Midbrain (tissue), 1 donor: ENCODE measurements around the gene HYCC1.
"Not testable (repeated sequence)": the region's sequence is repeated elsewhere in the genome, so short reads cannot be mapped to it uniquely, and the experiment has no call there.

Experiments used
- DNase-seq: peaks from one replicate; lab custom pipeline; 2025; lab: John Stamatoyannopoulos, UW

Gene HYCC1

DNA sequence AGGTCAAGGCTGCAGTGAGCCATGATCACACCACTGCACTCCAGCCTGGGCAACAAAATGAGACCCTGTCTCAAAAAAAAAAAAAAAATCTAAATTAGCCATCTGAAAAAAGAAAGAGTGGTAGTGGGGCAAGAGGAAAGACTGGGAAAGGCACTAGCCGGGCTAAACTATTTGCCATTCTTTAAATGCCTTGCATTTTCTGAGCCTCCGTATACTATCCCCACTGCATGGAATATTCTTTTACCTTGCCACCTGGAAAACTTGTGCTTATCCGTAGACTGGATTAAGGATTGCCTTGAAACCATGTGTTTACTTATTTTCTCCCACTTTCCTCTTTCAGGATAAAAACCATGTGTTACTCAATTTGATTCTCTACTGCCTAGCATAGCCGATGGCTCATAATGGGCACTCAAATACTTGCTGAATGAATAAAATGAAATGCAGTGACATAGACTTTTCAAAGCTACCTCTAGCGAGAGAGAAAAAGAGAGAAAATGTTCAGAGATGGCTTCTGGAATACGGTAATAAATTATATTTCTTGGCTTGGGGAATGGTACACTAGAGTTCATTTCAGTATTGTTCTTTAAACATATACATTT lies 30.6 kb downstream of the HYCC1 start:
- no peak for DNase-seq

DNA sequence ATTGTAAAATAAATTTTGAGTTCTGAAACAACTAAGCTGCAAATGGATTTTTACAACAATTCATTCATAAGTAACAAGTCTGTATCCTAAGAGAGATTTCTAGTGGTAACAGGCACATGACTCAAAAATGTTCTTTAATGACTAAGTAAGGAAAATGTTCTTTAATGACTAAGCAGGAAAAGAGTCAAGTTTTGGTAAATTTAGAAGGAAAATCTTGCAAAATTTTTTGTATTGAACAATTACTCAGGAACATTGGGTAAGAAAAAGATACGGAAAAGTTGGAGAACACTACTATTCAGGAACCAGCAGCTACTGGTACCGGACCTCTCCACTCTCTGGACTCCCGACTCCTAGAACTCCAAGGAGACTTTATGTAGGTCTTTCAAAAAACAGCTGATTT lies 33.5 kb downstream of the HYCC1 start:
- DNase-seq: no peak

DNA sequence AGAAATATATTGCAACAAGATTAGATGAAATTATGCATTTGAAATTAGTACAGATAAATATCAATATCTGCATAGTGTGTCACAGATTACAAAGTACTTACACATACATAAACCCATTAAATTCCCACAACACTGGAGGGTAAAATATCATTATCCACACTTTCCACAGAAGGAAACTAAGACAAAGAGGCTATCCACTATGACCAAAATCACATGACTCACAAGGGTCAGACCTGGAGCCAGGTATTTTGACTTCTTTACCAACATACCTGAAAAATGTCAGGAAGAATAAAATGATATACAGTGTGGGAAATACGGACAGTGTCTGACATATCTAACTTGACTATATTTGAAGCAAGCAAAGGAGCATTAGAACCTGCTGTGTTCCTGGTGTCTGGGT lies 34.1 kb downstream of the HYCC1 start:
- no peak for DNase-seq

DNA sequence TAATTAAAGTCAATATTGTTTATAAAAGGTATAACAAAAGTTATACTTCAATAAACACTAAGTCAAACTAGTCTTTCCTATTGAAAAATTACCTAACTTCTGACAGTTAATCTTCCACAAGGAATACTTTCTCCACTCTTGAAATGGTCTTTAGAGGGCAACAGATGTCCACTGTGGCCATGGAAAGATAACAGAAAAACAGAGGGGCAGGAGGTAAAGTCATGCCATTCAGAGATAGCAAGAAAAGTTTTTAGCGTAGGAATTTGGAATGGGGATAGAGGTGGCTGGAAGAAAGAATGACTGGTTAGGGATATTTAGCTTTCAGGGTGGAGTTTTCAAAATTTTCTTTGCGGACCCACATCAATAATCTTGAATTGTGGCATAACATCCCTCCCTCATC lies 34.7 kb downstream of the HYCC1 start:
- DNase-seq: no peak

DNA sequence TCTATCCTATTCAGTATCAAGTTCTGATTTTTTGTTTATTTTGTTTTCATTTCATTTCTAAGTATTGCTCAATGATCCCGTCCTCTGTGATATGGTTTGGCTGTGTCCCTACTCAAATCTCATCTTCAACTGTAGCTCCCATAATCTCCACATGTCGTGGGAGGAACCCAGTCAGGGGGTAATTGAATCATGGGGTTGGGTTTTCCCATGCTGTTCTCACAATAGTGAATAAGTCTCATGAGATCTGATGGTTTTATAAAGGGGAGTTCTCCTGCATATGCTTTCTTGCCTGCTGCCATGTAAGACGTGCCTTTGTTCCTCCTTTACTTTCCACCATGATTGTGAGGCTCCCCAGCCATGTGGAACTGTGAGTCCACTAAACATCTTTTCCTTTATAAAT lies 39.3 kb downstream of the HYCC1 start:
- DNase-seq: not testable (repeated sequence)

DNA sequence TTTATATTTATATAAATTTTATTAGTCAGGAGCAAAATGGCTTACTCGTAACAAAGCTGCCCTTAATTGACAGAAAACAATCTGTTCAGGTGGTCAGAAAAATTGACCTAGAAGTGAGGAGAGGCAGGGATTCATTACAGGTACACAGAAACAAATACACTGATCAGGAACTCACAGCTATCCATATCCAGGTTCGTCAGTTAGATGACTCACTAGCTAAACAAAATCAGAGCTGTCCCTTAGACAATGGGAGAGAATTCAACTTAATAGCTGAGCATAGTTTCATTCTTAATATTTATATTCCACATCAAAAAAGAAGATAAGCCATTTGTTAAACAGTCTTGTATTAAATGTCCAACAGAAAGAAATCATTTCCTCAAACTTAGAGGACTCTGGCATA lies 41.7 kb downstream of the HYCC1 start:
- DNase-seq: no peak

DNA sequence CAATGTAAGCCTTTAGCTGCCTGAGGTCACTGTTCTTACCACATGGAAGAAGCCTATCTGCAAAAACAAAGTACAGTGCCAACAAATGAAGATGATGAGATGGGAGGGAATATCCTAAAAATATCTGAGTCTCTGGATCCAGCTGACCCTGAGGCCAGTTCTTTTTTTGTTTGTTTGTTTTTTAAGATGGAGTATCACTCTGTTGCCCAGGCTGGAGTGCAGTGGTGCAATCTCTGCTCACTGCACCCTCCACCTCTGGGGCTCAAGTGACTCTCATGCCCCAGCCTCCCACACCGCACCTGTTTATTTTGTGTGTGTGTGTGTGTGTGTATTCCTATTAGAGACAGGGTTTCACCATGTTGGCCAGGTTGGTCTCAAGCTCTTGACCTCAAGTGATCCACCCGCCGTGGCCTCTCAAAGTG lies 44.9 kb downstream of the HYCC1 start:
- DNase-seq: no peak
